HG02763 (cell line): ENCODE measurements around the gene LHPP.

Experiments
- ATAC-seq: cut with Tn5 transposase; IDR thresholded peaks from one replicate; pipeline ENCODE4 v1.9.1; 2021; ENCODE audit warnings: mild to moderate bottlenecking, moderate library complexity; ENCODE audit not compliant: unreplicated experiment

LHPP gene

GRCh38 chr10:124650263-124650662 is 188.6 kb downstream of the LHPP start:
- no peak for ATAC-seq

GRCh38 chr10:124650820-124651401 is 189.3 kb downstream of the LHPP start:
- ATAC-seq: no peak

DNA sequence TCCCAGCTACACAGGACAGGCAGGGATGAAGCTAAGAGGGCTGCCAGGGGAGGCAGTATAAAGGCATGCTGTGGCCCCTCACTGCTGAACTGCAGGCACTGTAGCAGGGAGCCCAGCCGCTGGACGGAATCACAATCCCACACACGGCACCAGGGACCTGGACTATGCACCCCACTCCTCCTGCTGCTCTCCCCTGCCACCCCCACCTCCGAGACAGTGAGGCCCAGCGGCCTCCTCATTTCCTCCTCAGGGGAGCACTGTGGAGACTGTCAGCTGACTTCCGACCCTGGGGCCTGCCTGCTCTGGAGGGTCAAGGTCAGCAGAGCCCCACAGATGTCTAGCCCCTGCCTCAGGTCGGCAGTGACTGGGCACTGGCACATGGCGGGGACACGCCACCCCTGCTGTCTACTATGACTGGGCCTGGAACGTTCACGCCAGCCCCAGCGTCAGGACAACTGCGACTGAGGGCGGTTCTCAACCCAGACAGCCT is 189.8 kb downstream of the LHPP start:
- ATAC-seq: no peak

DNA sequence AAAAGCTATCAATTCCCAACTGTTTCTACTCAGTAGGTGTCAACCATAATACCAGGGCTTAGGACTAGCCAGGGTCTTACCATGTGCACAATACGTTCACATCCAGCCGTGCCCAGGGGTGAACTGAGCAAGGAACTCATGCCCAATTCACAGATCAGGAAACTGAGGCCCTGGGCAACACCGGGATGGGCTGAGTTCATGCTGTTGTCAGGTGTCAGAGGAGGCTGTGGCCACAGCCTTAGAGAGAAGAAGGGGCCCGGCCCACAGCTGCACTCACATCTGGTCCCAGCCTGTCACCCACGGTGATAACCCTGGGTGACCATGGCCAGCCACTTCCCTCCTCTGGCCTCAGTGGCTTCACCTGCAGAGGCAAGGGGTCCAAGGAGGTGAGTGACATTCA is 190.6 kb downstream of the LHPP start:
- no peak for ATAC-seq

GRCh38 chr10:124652701-124653100 is 191.1 kb downstream of the LHPP start:
- ATAC-seq: no peak

GRCh38 chr10:124653311-124653710 is 191.7 kb downstream of the LHPP start:
- no peak for ATAC-seq

DNA sequence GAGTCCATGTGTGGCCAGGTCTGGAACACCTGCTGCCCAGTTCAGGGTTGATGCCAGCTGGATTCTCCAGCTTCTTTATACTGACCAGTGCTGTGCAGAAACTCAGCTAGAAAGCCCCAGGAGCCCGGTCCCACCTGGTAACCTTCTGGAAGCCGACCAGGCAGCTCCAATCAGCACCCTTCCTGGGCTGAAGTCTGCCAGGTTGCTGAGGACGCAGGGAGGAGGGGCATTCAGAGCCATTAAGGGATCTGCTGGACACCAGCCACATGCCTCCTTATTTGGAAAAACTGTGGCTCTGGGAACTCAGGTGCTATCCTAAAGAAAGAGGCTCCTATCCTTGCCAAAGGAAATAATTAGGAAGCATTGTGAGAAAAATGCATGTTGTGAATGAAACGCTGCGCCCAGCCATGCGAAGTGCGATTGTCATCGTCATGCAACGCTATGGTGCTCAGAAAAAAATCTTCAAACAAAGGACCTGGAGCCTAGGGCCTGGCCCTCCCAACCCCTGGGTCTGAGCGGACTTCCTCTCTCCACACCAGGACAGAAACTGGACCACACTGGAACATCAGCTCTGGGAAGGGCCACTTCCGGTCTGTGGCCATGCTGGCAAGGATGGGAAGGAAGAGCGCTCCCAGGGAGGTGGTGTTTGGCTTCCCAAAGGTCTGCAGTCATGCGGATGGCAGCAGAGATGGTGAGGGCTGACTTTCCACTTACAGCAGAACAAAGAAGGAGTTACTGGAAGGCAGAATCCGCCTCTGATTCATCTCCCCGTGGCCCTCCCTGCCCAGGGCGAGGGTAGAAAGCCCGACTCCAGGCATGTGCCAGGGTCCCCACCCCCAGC is 192.4 kb downstream of the LHPP start:
- ATAC-seq: no peak

DNA sequence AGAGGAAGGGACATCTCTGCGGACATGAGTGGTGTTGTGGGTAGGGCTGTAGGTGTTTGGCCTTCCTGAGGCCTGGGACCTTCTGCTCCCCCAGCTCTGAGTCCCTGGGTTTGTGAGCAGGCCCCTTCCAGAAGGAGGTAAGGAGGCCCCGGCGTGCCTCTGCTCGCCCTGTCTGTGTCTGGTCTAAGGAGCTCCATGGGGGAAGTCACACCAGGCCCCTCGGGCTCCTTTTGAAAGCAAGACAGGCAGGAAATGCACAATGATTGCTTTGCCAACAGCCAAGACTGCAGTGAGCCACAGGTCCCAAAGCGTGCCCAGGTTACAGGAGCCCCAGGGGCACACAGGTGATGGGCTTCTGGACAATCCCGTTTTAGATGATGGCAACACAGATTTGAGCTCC is 193.1 kb downstream of the LHPP start:
- ATAC-seq: no peak

- no peak for ATAC-seq
These were observed 193.8 kb downstream of the LHPP start for GRCh38 chr10:124655191-124656112.

- no peak for ATAC-seq
These were observed 194.5 kb downstream of the LHPP start for GRCh38 chr10:124656113-124656490.

DNA sequence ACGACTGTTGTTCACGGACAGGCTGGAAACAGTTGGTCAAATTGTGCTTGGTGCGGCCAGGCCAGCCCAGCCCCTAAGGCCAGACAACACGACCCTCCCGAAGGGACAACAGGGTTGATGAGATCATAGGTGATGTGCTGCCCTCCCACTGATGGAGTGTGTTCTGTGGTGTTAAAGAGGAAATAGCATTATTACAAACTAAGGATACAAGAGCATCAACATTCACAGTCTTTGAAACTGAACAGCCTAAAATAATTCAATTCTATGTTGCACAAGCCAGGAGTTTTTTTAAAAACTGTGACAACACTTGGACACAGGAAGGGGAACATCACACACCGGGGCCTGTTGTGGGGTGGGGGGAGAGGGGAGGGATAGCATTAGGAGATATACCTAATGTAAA is 194.9 kb downstream of the LHPP start:
- no peak for ATAC-seq

DNA sequence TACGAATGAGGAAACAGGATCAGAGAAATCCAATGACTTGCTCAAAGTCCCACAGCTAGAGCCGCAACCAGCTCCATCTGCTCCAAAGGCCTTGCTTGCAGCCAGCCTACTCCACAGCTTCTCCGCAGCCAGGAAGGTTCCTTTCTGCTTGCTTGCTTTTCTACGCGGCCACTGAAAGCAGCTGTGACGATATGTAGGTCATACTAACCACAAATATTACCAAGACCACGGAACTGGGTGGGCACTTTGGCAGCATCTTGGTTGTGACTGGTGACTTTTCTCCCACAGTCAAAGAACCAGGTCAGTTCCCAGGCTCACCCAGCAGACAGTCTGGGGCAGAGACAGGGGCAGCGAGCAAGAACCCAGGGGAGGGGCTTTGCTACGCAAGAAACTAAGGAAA is 196.2 kb downstream of the LHPP start:
- no peak for ATAC-seq

GRCh38 chr10:124658591-124659242 is 197.1 kb downstream of the LHPP start:
- ATAC-seq: no peak

GRCh38 chr10:124659380-124659779 is 197.8 kb downstream of the LHPP start:
- no peak for ATAC-seq

DNA sequence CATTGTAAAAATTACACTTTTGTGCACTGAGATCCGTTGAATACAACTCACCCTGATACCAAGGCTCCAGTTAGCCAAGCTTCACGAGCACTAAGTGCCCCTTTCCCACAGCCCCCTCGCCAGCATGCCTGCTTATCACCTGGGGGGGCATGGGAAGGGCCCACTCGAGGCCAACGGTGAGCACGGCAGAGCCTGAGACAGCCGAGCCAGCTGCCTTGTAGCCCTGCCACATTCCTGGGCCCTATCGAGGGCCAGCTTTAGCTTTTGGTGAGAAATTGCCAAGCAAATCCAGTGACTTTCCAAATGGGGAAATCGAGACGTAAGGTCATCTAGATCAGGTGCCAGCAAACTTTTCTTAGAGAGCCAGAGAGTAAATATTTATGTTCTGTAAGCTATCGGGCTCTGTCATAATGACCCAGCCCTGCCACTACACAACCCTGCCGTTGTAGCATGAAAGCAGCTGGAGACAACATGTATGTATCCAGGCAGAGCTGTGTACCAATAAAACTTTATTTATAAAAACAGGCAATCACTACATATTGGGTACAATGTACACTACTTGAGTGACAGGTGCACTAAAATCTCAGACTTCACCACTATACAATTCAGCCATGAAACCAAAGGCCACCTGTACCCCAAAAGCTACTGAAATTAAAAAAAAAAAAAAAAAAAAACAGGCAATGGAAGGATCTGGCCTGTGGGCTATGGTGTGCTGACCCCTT is 198.9 kb downstream of the LHPP start:
- no peak for ATAC-seq

DNA sequence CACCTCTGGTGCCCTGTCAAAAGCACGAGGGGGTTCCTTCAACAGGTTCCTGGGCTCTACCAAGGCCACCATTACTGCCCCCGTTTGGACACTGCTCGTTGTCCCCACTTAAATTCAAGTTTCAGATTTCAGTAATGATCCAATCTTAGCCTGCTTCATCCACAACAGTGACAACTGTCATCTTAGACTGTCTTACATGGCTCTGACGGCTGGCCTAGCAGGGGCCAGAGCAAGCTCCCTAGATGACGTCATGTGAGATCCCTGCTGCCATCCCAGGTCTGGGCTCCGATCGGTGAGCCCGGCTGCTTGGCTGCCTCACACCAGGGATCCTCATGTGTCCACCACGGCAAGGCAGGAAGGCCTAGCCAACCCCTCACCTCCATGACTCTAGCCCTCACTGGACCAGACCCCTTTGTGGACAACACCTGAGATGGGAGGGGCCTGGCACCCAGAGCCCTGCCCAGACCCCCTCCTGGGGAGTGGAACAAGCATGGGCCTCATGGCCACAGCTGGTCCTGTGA is 200.1 kb downstream of the LHPP start:
- no peak for ATAC-seq

DNA sequence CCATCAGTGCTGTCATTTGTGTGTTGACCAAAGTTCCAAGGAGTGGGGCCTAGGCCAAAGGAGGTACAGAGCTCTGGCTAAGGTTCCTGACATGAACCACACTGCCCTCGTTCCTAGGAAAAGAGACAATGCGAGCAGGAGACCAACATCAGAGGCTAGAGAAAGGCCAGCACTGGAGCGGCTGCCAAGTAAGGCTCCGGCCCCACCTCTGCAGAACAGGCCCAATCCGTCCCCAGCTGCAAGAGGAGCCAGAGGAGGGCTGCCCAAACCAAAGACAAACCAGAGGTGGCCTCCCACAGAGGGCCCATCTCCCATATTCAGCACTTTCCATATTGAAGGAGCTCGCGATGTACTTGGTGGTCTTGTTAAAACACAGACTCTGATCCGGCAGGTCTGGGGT is 201.6 kb downstream of the LHPP start:
- no peak for ATAC-seq
